Stimulated activated CD4-positive, alpha-beta T cell treated with anti-CD3 and anti-CD28 coated beads, Interleukin-4, amount 100 ng/mL, for 1 hour (primary cell): Measurements from ENCODE around the gene KCNK17.

Experiments
- DNase-seq: peaks from one replicate; pipeline ENCODE4 v3.0.0-alpha.2; 2020

Gene KCNK17

GRCh38 chr6:39314273-39314795 is at the start of gene KCNK17:
KCNK17 (minus strand) TSS chr6:39314419; CDS start chr6:39314320, 99 bp downstream.
- no peak for DNase-seq

GRCh38 chr6:39363280-39363679 is 49.1 kb upstream of the KCNK17 start:
- DNase-seq, result no peak

- DNase-seq, result no peak
Measured at GRCh38 chr6:39362487-39362865, 48.3 kb upstream of the KCNK17 start.

- peak; percentile 38 for DNase-seq
Measured at GRCh38 chr6:39361657-39362486, 47.7 kb upstream of the KCNK17 start.

- no peak for DNase-seq
Measured at GRCh38 chr6:39360378-39360777, 46.2 kb upstream of the KCNK17 start.

GRCh38 chr6:39357998-39358686 is 43.9 kb upstream of the KCNK17 start:
- DNase-seq, result no peak

- no peak for DNase-seq
Measured at GRCh38 chr6:39353698-39354315, 39.6 kb upstream of the KCNK17 start.

GRCh38 chr6:39350723-39351505 is 36.7 kb upstream of the KCNK17 start:
- no peak for DNase-seq

- no peak for DNase-seq
Measured at GRCh38 chr6:39348740-39349139, 34.5 kb upstream of the KCNK17 start.

GRCh38 chr6:39347906-39348585 is 33.8 kb upstream of the KCNK17 start:
- DNase-seq, result peak; percentile 64

- DNase-seq, result no peak
Measured at GRCh38 chr6:39347206-39347605, 33.0 kb upstream of the KCNK17 start.

GRCh38 chr6:39344821-39345280 is 30.6 kb upstream of the KCNK17 start:
- DNase-seq, result no peak

- no peak for DNase-seq
Measured at GRCh38 chr6:39343396-39343870, 29.2 kb upstream of the KCNK17 start.

- no peak for DNase-seq
Measured at GRCh38 chr6:39342692-39343395, 28.6 kb upstream of the KCNK17 start.

- no peak for DNase-seq
Measured at GRCh38 chr6:39341937-39342336, 27.7 kb upstream of the KCNK17 start.

- no peak for DNase-seq
Measured at GRCh38 chr6:39341352-39341751, 27.1 kb upstream of the KCNK17 start.

GRCh38 chr6:39339868-39340550 is 25.8 kb upstream of the KCNK17 start:
- DNase-seq, result no peak

GRCh38 chr6:39339096-39339867 is 25.1 kb upstream of the KCNK17 start:
- no peak for DNase-seq

GRCh38 chr6:39338397-39338796 is 24.2 kb upstream of the KCNK17 start:
- no peak for DNase-seq
